ENCODE data around the gene SLC13A1.

The SLC13A1 gene

DNA sequence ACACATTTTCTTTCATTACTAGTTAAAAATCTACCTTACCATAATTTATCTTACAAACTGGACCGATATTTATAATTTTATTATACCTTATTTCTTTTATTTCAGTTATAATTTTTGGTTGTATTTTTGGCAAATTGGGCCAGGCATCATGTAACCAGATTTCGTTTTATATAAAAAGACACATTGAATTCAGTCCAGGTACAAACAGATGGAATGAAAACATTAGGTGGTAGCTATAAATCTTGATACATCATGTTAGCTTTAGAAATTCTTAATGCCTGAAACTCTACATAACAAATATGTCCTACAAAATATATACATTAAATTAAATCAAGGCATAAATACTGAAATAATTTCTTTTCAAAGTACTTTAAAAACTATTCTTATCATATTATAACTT, 73.1 kb downstream of the SLC13A1 start:
- no peak for TF ChIP-seq ZNF174 (tag by site-specific recombination; IDR thresholded peaks at IDR 0.05)
- no peak for TF ChIP-seq KLF16 (tag by site-specific recombination; IDR thresholded peaks at IDR 0.05)
- TF ChIP-seq ZNF223 (tag by site-specific recombination; IDR thresholded peaks at IDR 0.05): no peak
- TF ChIP-seq ZNF626 (tag by site-specific recombination; IDR thresholded peaks at IDR 0.05): no peak
- TF ChIP-seq ZNF747 (tag by site-specific recombination; IDR thresholded peaks at IDR 0.05): no peak
- TF ChIP-seq ZNF10 (tag by site-specific recombination; IDR thresholded peaks at IDR 0.05): no peak
- no peak for TF ChIP-seq ZSCAN16 (tag by site-specific recombination; IDR thresholded peaks at IDR 0.05)
- no peak overlapping the region for H3K4me3 ChIP-seq (ENCODE audit: low read depth, low read length)
- POLR2A ChIA-PET: no interaction called here
- CTCF ChIA-PET: no interaction called here
- H3K36me3 ChIP-seq (ENCODE audit: control insufficient read depth in 2 of 2, insufficient read depth in 1 of 2, low read length in 2 of 2): no peaks in the 10 kb centered on the region
- H3K9me3 ChIP-seq (ENCODE audit: control insufficient read depth, insufficient read depth, low read depth, low read length): no peaks in the 10 kb centered on the region
- no peaks in the 10 kb centered on the region for H3K4me1 ChIP-seq (ENCODE audit: control insufficient read depth, insufficient read depth, low read length)
- no peak overlapping the region for H3K27ac ChIP-seq (ENCODE audit: extremely low read depth, low read depth, low read length)

DNA sequence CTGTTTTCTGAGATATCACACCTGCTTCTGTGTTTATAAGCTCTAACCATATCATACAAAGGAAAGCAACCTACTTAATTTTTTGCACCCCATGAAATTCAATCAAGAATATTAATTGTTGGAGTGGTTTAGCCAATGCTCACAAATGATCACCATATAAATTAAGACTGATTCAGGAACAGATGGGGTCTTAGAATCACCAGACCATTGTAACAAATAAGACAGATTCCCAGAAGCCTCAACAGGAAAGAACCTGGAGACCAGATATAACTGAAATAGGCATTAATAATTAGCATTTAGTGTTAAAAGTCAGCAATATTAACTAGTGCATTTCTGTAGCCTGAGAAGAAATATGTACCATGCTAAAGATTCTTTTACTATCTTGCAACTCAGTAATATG, 73.6 kb downstream of the SLC13A1 start:
- no peak for TF ChIP-seq ZNF610 (tag by site-specific recombination; IDR thresholded peaks at IDR 0.05; ENCODE audit: borderline replicate concordance)
- no peak for TF ChIP-seq SALL2 (tag by site-specific recombination; IDR thresholded peaks at IDR 0.05; ENCODE audit: borderline replicate concordance)
- no peak for TF ChIP-seq ZNF221 (tag by site-specific recombination; IDR thresholded peaks at IDR 0.05; ENCODE audit: borderline replicate concordance)
- no peak for TF ChIP-seq MYNN (tag by site-specific recombination; IDR thresholded peaks at IDR 0.05; ENCODE audit: borderline replicate concordance)
- no peak for TF ChIP-seq ZNF623 (tag by site-specific recombination; IDR thresholded peaks at IDR 0.05)
- no peak for TF ChIP-seq ZFP41 (tag by site-specific recombination; IDR thresholded peaks at IDR 0.05; ENCODE audit: borderline replicate concordance)
- no peak for TF ChIP-seq ZNF302 (tag by site-specific recombination; IDR thresholded peaks at IDR 0.05; ENCODE audit: low read depth)
- TF ChIP-seq ZNF76 (tag by site-specific recombination; IDR thresholded peaks at IDR 0.05; ENCODE audit: borderline replicate concordance, low read depth): no peak
- TF ChIP-seq, protein P1, sequence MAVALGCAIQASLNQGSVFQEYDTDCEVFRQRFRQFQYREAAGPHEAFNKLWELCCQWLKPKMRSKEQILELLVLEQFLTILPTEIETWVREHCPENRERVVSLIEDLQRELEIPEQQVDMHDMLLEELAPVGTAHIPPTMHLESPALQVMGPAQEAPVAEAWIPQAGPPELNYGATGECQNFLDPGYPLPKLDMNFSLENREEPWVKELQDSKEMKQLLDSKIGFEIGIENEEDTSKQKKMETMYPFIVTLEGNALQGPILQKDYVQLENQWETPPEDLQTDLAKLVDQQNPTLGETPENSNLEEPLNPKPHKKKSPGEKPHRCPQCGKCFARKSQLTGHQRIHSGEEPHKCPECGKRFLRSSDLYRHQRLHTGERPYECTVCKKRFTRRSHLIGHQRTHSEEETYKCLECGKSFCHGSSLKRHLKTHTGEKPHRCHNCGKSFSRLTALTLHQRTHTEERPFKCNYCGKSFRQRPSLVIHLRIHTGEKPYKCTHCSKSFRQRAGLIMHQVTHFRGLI (tag by site-specific recombination; IDR thresholded peaks at IDR 0.05): no peak
- H3K4me3 ChIP-seq (ENCODE audit: low read depth, low read length): no peak overlapping the region
- H3K27ac ChIP-seq (ENCODE audit: extremely low read depth, low read depth, low read length): no peak overlapping the region
- no peaks in the 10 kb centered on the region for H3K4me1 ChIP-seq (ENCODE audit: control insufficient read depth, insufficient read depth, low read length)
- ChIA-PET CTCF (no interaction called here), POLR2A (no interaction called here)
- no peaks in the 10 kb centered on the region for H3K9me3 ChIP-seq (ENCODE audit: control insufficient read depth, insufficient read depth, low read depth, low read length)
- H3K36me3 ChIP-seq (ENCODE audit: control insufficient read depth in 2 of 2, insufficient read depth in 1 of 2, low read length in 2 of 2): no peaks in the 10 kb centered on the region

DNA sequence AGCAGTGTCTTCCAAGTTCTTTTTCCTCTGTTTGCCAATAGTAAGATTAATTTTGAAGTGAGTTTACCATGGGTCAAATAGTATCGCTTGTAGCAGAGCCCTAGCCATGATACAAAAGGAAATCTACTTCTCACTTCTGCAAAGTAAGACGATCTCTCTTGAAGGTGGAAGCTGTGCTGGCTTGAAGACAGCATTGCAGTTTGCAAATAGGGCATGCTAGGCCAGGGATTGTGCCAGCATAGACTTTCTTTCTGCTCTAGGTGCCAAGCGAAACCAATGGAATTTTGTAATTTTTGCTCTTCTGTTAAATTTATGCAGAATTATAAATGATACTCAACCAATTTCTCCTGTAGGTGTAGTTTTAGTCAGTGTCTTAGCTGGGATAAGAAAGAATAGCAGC, 74.5 kb downstream of the SLC13A1 start:
- ChIA-PET CTCF (no interaction called here), POLR2A (no interaction called here)
- H3K27ac ChIP-seq (ENCODE audit: extremely low read depth, low read depth, low read length): no peak overlapping the region
- H3K9me3 ChIP-seq (ENCODE audit: control insufficient read depth, insufficient read depth, low read depth, low read length): no peaks in the 10 kb centered on the region
- H3K4me3 ChIP-seq (ENCODE audit: low read depth, low read length): no peak overlapping the region
- no peaks in the 10 kb centered on the region for H3K36me3 ChIP-seq (ENCODE audit: control insufficient read depth in 2 of 2, insufficient read depth in 1 of 2, low read length in 2 of 2)
- H3K4me1 ChIP-seq (ENCODE audit: control insufficient read depth, insufficient read depth, low read length): no peaks in the 10 kb centered on the region
- no peak for TF ChIP-seq ZSCAN30 (tag by site-specific recombination; IDR thresholded peaks at IDR 0.05)
- TF ChIP-seq ZNF600 (tag by site-specific recombination; IDR thresholded peaks at IDR 0.05): no peak
- no peak for TF ChIP-seq ZBTB1 (tag by site-specific recombination; IDR thresholded peaks at IDR 0.05)
- TF ChIP-seq ZNF112 (tag by site-specific recombination; IDR thresholded peaks at IDR 0.05): no peak
- TF ChIP-seq GLIS1 (tag by site-specific recombination; IDR thresholded peaks at IDR 0.05): no peak
- TF ChIP-seq ZNF248 (tag by site-specific recombination; IDR thresholded peaks at IDR 0.05): no peak
- no peak for TF ChIP-seq ZNF19 (tag by site-specific recombination; IDR thresholded peaks at IDR 0.05; ENCODE audit: low read depth)
- TF ChIP-seq, protein P2, sequence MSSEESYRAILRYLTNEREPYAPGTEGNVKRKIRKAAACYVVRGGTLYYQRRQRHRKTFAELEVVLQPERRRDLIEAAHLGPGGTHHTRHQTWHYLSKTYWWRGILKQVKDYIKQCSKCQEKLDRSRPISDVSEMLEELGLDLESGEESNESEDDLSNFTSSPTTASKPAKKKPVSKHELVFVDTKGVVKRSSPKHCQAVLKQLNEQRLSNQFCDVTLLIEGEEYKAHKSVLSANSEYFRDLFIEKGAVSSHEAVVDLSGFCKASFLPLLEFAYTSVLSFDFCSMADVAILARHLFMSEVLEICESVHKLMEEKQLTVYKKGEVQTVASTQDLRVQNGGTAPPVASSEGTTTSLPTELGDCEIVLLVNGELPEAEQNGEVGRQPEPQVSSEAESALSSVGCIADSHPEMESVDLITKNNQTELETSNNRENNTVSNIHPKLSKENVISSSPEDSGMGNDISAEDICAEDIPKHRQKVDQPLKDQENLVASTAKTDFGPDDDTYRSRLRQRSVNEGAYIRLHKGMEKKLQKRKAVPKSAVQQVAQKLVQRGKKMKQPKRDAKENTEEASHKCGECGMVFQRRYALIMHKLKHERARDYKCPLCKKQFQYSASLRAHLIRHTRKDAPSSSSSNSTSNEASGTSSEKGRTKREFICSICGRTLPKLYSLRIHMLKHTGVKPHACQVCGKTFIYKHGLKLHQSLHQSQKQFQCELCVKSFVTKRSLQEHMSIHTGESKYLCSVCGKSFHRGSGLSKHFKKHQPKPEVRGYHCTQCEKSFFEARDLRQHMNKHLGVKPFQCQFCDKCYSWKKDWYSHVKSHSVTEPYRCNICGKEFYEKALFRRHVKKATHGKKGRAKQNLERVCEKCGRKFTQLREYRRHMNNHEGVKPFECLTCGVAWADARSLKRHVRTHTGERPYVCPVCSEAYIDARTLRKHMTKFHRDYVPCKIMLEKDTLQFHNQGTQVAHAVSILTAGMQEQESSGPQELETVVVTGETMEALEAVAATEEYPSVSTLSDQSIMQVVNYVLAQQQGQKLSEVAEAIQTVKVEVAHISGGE (tag by site-specific recombination; conservative IDR thresholded peaks at IDR 0.05; ENCODE audit: low read depth): no peak
- TF ChIP-seq OVOL3 (tag by site-specific recombination; IDR thresholded peaks at IDR 0.05): no peak
- TF ChIP-seq ZNF214 (tag by site-specific recombination; IDR thresholded peaks at IDR 0.05; ENCODE audit: borderline replicate concordance): no peak
- TF ChIP-seq, protein P3, sequence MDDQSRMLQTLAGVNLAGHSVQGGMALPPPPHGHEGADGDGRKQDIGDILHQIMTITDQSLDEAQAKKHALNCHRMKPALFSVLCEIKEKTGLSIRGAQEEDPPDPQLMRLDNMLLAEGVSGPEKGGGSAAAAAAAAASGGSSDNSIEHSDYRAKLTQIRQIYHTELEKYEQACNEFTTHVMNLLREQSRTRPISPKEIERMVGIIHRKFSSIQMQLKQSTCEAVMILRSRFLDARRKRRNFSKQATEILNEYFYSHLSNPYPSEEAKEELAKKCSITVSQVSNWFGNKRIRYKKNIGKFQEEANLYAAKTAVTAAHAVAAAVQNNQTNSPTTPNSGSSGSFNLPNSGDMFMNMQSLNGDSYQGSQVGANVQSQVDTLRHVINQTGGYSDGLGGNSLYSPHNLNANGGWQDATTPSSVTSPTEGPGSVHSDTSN (CRISPR knock-in tag; IDR thresholded peaks at IDR 0.05): no peak
- TF ChIP-seq, protein P4, sequence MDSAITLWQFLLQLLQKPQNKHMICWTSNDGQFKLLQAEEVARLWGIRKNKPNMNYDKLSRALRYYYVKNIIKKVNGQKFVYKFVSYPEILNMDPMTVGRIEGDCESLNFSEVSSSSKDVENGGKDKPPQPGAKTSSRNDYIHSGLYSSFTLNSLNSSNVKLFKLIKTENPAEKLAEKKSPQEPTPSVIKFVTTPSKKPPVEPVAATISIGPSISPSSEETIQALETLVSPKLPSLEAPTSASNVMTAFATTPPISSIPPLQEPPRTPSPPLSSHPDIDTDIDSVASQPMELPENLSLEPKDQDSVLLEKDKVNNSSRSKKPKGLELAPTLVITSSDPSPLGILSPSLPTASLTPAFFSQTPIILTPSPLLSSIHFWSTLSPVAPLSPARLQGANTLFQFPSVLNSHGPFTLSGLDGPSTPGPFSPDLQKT (IDR thresholded peaks at IDR 0.05; ENCODE audit: borderline replicate concordance, low read depth, low read length): no peak
